ENCODE results near the gene RCSD1. TPM values are rescaled to one million over a fixed set of nuclear protein-coding genes. Genes with fewer than 3 reads are reported as not detected.

The RCSD1 gene
- total and polyA plus RNA-seq, 10 of the 15 experiments (the other 5 are each of a cell fraction or from before 2014, with no cell fraction given): 11.4 to 78.3 (median 71.6) TPM

- Histone ChIP-seq H3K9me3 (replicated peaks; ENCODE audit: control insufficient read depth, insufficient read depth, low read length) (no peaks in the 10 kb centered on the region), H2AFZ (ENCODE audit: control insufficient read depth, low read depth, low read length) (no peak overlapping the region), H3K27me3 (replicated peaks in 1 of 2; ENCODE audit: control insufficient read depth in 2 of 2, insufficient read depth in 2 of 2, low read length in 1 of 2) (no peaks in the 10 kb centered on the region), H3K36me3 (ENCODE audit: control insufficient read depth in 2 of 2, insufficient read depth in 2 of 2, low read length in 1 of 2) (no peaks in the 10 kb centered on the region), H3K4me2 (ENCODE audit: control insufficient read depth, insufficient read depth) (no peak overlapping the region), H3K79me2 (ENCODE audit: control insufficient read depth, insufficient read depth, low read length) (peaks cover 49% of the 10 kb centered on the region), H3K27ac (ENCODE audit: control insufficient read depth, insufficient read depth) (no peak overlapping the region), H3K4me1 (ENCODE audit: control insufficient read depth, insufficient read depth, low read length) (peaks cover 17% of the 10 kb centered on the region), H3K4me3 (no peak overlapping the region), H4K20me1 (ENCODE audit: control insufficient read depth, insufficient read depth) (no peaks in the 10 kb centered on the region), H3K9ac (ENCODE audit: control insufficient read depth, insufficient read depth, low read length) (no peak overlapping the region)
- BruUV-seq (replicated peaks): no TSS peak
- SMC1A ChIA-PET (ENCODE audit: uncharacterized antibody, unreplicated experiment): no interaction called here
- ATAC-seq (no peak), FAIRE-seq (no peak), DNase-seq (ENCODE audit: low read depth, low spot score) (no peak)
- RAD21 ChIA-PET (ENCODE audit: unreplicated experiment): no interaction called here
- 100% methylated on average over 2 of the region's 2 CpGs for WGBS (ENCODE audit: insufficient coverage, insufficient replicate concordance, low lambda C conversion rate, missing lambda C conversion rate)
- POLR2A ChIA-PET: no interaction called here
- intact Hi-C loops (cut with micrococcal nuclease; ENCODE audit: unreplicated experiment): no loop called here
- in situ Hi-C loops (cut with MboI): no loop called here
- CTCF ChIA-PET: interaction anchor here (0.9 kb wide), 1 partner anchor 36 kb away, joined by 3 read pairs; no protein-coding TSS in a partner anchor
- TF ChIP-seq PBX3 (IDR thresholded peaks at IDR 0.05; ENCODE audit: insufficient replicate concordance, low read depth, low read length): no peak
- TF ChIP-seq EP300 (IDR thresholded peaks at IDR 0.05; ENCODE audit: borderline replicate concordance in 1 of 2, control insufficient read depth in 1 of 2, low read depth in 2 of 2, low read length in 2 of 2): no peak
- TF ChIP-seq NFYB (IDR thresholded peaks at IDR 0.05; ENCODE audit: insufficient read depth, low read depth, low read length): no peak
- no peak for TF ChIP-seq FOXK2 (IDR thresholded peaks at IDR 0.05)
- no peak for TF ChIP-seq HSF1 (IDR thresholded peaks at IDR 0.05; ENCODE audit: low read depth, low read length)
- no peak for TF ChIP-seq RBBP5 (conservative IDR thresholded peaks at IDR 0.05)
- no peak for TF ChIP-seq SMARCA5 (IDR thresholded peaks at IDR 0.05)
- TF ChIP-seq EZH2 (IDR thresholded peaks at IDR 0.05; ENCODE audit: borderline replicate concordance, control insufficient read depth, low read depth, low read length): no peak
- TF ChIP-seq ETV6 (conservative IDR thresholded peaks at IDR 0.05 in 1 of 2, IDR thresholded peaks at IDR 0.05 in 1 of 2; ENCODE audit: borderline replicate concordance in 1 of 2, low read depth in 1 of 2): no peak
- TF ChIP-seq EED (IDR thresholded peaks at IDR 0.05; ENCODE audit: low read depth): no peak
- no peak for TF ChIP-seq CBX5 (IDR thresholded peaks at IDR 0.05; ENCODE audit: low read depth)
- TF ChIP-seq FOS (IDR thresholded peaks at IDR 0.05; ENCODE audit: borderline replicate concordance, extremely low read depth, insufficient read length): no peak
- TF ChIP-seq MLLT1 (IDR thresholded peaks at IDR 0.05): no peak
- TF ChIP-seq POLR2A (IDR thresholded peaks at IDR 0.05; ENCODE audit: low read depth, low read length): no peak
- TF ChIP-seq SIN3A (IDR thresholded peaks at IDR 0.05; ENCODE audit: low read depth, low read length): no peak
- no peak for TF ChIP-seq TCF12 (IDR thresholded peaks at IDR 0.05; ENCODE audit: low read depth, low read length)
- TF ChIP-seq PML (IDR thresholded peaks at IDR 0.05; ENCODE audit: low read length): no peak
- TF ChIP-seq IKZF2 (IDR thresholded peaks at IDR 0.05): no peak
These were observed 120.6 kb downstream of the RCSD1 start for GRCh38 chr1:167750641-167751040.

All from GM12878 (cell line).